ENCODE measurements around the gene ATP8A2.

The ATP8A2 gene

DNA sequence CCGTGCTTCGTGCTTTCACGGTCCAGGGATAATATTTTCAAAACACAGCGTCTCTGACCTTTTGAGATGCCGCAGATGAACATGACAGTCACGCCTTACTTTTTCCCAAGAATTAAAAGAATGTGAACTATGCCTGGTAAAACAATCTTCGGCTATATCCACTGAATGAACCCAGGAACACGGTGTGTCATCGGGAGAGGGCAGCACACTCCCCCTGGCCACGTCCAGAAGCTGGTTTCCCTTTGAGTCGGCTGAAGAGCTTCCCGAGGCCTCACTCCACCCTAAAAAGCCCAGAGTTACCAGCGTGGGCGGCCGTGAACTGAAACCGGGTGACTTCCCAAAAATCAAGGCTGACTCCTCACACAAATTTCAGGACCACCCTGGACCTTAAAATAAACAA lies 702.9 kb downstream of the ATP8A2 start:
- DNase-seq (ENCODE audit: low read depth), result no peak
